COLO668 (cell line): ENCODE measurements around the gene BCAS1.

Experiments used
- DNase-seq: peaks from one replicate; lab custom pipeline; 2025; ENCODE audit not compliant: unreplicated experiment; lab: John Stamatoyannopoulos, UW

BCAS1 gene

DNA sequence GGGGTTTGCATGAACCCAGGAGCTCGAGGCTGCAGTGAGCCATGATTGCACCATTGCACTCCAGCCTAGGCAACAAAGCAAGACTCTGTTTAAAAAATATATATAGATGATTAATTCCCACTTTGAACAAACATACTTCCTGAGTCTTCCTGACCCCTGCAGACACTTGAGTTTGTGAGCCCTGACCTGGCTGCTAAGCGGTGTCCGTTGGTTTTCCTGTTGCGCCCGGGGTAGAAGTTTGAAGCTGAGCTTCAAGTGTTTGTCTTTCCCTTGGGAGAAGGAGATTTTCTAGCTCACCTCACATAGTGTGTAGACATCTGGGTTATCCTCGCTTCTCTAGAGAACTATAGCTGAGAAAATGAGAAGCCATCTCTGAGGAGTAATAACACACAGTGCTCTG lies 11.7 kb upstream of the BCAS1 start:
- DNase-seq = no peak

DNA sequence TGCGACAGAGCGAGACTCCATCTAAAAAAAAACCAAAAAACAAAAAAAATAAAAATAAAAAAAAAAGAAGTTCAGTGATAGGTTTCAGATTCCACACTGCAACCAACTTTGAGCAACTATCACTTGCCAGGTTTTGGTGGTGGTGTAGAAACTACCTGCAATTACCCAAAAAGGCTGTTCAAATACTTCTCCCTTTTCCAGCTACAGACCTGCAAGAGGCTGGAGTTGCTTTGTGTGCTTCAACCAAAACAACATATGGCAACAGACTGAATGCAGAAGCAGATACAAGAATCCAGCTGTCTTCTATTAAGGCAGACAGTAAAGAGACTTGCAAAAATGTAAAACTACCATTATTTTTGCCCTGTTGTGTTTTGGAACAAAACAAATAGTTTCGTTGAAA lies 9.3 kb upstream of the BCAS1 start:
- DNase-seq = no peak

DNA sequence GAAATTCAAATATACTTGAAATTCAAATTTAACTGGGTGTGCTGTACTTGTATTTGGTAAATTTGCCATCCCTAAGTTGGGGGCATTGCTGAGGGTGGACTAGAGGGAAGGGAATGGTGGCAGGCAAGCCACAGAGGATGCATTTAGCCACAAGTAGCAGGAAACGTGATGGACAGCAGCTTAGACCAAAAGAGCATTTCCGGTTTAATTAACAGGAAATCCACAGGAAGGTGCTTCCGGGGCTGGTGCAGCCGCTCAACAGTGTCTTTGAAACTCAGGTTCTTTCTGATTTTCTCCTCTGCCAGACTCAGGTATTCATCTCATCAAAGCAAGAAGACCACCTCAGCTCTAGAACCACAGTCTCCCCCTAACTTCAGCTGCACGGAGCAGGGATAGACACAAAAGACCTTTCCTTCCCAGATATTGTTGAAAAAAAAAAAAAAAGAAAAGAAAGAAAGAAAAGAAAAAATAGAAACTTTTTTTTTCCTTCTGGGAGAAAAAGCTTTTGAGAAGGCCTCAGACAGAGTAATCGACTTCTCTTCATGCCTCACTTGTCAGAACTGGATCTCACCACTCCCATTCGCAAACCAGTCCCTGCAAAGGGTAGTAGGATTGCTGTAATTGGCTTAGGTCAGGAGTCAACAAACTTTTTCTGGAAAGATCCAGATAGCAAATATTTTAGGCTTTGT lies 8.0 kb upstream of the BCAS1 start:
- no peak for DNase-seq

DNA sequence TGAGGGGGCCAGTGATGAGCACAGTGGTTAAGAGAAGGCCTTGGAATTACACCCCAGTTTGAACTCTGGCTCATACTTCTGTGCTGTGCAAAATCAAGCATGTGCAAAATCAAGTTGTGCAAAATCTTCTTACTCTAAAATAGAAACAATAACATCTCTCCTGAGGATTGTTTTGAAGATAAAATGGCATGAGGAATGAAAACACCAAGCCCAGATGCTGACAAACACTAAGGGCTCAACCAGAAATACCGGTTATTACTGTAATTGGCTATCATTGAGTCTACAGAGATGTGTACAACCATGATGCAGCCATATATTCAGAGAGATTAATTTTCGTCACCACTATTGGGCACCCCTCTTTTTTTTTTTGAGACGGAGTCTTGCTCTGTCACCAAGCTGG lies 5.9 kb upstream of the BCAS1 start:
- DNase-seq = no peak

DNA sequence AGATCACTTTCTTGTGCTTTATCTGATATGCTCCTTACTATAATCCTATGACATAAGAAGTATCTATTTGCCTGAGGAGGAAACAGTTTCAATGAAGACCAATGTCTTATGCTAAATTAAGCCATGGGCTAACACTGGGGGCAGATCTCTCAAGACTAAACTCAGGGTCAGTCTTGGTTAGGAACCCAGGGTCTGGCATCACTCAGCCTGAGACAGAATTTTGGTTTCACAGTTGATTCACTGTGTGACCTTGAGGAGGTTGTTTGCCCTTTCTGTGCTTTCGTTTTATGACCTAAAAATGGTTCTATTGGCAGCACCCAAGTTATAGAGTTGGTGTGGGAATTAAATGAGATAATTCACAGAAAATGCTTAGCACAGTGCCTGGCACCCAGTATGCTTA lies 4.9 kb upstream of the BCAS1 start:
- DNase-seq = no peak

DNA sequence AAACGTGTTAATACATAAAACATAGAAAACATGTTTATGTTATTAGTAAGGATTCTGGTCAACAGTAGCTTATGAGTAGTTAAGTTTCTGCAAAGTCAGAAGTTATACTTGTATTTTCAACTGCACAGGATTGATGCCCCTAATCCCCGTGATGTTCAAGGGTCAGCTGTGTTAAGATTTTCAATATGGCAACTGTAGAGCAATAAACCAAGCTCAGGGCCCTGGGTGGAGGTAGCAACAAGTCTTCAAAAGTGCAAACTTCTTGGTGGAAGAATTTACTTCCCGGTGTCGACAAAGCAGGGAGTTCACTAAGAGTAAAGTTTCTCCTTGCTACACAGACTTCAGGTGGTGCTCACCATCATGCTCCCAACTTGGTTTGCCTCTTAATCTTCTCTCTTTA lies 4.1 kb upstream of the BCAS1 start:
- no peak for DNase-seq

DNA sequence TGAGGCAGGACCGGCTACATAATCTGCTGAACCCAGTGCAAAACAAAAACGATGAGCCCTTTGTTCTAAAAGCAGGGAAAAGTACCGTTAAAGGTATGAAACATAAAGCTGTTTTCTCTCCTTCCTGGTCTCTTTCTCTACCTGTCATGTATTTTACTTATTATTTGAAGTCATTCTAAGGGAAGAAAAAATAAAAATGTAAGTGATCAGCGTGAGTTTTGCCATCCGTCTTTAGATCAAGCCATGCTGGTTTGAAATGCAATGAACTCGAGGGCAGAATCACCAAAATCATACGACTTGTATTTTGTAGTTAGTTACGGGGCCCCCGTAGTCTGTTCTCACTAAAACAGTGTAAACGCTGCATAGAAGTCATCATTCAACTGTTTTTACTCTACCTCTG lies 2.9 kb upstream of the BCAS1 start:
- DNase-seq = no peak

DNA sequence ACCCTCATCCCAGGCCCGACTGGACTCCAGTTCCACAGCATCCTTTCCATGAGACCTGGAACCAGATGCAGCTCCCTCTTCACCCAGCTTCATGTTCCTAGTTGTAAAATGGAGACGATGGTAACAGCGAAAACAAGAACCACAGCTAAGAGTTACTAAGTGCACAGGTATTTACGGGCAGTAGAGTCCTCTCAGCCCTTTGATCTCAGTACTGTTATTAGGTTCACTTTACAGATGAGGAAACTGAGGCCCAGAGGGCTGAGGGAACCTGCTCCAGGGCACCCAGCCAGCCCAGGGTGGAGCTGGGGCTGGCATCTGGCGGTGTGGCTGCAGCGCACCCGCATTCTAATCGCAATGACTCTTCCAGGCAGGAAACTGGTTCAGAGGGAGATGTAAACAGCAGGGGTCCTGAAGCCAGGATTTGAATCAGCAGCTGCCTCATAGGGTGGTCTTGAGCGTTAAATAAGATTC lies 858 bp downstream of the BCAS1 start:
- no peak for DNase-seq

DNA sequence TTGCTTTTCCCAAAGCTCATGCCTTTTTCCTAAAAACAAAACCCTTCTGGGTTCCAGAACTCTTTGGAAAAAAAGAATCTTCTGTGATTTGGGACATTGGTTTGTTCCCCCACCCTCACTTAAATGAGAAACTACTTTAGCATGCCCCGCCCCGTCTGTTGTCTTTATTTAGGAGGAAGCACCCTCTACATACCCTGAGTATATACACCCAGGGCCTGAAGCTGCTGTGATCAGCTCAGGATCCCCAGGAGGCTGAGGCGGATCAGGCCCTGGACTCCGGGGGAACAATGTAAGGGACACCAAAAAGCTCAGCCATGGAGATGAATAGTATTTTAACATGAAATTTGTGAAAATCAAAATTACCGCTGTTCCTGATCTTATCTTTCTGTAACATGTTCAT lies 1.4 kb downstream of the BCAS1 start:
- no peak for DNase-seq

DNA sequence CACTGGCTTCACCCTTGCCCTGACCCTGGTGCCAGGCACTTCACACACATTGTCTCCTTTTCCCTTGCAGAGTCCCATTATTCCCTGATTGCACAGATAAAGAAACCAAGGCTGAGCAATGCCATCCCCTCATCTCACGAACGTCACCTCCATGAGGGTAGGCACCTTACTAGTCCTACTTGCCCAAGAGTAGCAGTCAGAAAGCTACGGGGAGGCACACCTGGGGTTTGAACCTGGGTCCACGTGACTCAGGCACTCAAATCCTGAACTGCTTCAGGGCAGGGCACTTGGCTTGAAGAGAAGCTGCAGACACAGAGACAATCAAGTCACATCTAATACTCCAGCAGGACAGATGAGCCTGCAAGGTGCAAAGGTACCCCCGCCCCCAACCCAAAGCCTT lies 1.9 kb downstream of the BCAS1 start:
- no peak for DNase-seq

DNA sequence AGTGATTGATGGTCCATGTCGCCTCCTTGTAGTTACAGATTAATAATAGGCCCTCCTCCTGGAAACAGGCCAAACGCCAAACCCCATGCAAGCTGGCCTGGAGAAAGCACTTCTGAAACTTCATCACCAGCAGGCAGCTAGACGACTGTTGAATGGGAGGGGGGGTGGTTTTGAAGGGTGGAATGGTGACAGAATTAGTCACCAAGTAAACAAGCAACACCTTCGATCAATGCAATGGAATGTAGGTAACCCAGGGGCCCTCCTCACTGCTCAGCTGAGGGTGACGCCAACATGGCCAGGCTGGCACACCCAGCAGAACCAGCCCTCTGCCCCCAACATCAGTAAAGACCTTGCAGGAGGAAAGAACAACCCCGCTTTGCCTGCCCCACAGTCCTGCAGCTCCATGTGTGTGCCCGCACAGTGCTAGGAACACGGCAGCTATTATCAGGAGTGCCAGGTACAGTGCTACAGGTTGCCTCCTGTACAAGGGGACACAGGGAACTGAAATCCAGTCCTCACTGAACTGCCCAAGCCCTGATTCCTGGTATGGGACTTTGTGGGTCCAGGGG lies 2.7 kb downstream of the BCAS1 start:
- DNase-seq = peak; percentile 55

DNA sequence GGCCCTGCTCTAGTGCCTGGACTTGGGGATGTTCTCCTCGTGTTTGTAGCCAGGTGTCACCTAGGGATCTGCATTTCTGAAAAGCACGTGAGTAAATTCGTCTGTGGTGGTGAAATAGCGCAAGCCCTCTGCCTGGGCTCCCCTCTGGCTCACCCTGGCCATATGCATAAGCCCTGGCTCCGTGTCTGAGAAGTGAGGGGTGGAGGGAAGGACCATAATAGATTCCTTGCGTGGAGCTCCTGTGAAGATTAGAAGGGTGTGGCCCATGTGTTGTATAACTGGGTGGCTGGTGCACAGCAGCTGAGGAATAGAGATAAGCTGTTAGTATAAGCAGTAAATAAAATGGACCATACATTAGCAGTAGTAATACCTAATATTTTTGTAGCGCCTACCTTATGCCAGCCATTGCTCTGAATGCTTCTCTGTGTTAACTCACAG lies 4.8 kb downstream of the BCAS1 start:
- no peak for DNase-seq

DNA sequence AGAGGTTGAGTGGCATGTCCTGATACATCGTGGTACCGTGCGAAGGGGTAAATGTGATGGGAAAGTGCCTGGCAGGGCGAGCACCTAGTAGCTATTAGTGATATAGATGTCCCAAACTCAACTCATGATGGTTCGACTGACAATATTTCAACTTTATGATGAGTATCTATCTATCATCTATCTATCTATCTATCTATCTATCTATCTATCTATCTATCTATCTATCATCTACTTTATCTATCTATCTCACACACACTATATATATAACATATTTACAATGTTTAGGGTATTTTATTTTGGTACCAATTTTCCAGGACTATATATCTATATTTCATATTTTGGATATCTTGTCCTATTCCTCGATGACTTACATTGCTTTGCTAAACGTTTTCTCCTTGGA lies 5.5 kb downstream of the BCAS1 start:
- DNase-seq = no peak

DNA sequence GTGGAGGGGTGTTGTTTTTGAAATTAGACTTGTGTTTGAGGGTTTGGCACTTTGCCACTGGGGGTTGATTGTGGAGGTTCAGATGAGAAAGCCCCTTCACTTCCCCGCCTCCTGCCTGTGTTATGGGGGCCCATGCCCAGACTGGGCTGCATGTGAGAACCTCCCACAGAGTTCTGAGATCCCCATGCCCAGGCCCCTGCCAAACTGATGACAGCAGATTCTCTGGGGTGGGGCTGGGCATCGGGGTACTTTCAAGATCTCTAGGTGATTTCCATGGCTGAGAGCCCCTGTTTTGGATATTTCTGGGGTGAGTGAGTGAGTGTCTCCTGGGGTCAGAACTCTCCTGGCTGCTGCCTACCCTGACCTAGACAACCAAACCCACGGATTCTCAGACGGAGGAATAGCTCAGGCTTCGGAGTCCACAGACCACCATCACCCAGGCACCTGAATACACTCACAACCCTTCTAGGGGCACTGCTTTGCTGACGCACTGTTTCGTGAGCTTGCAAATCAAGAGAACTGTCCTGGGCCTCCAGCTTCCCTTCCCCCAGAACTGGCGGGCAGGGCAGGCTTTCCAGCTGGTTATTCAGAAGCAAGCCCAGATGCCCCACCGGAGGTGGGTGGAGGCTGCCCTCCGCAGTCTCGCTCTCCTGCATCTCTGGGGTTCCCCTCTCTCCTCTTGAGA lies 6.3 kb downstream of the BCAS1 start:
- DNase-seq = no peak

DNA sequence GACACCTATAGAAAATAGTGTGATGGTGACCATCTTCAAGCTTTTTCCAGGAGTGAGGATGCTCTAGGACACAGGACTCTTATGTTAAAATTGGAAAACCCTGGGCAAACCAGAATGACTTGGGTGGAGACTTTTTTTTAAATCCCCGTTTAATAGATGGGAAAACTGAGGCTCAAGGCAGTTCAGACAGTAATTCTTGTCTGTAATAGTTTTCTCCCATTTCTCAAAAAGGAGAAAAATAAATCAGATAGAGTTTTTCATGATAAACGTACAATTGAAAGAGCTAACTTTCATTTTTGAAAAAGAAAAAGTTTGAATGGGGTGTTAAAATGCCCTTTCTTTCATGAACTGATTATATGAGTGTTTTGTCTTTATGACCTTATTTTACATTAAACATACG lies 6.8 kb downstream of the BCAS1 start:
- DNase-seq = no peak

DNA sequence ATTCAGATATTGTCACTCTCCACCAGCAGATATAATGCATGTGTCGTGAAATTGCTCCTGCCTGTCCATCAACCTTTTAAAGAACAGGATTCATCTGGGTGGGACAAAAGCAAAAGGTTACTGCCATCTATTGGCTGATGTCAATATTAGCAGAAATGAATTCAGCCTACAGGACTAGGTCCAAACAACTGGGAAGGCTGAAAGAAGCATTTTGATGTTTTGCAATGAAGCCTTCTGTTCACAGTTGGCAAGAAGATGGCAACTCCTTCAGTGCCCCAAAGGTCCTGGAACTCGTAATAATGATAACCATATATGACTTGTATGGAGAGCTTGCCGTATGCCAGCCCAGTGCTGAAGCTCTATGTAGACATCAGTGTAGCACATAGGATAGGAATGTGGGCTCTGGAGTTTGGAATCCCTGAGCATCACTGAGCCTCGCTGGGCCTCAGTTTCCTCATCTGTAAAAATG lies 7.5 kb downstream of the BCAS1 start:
- no peak for DNase-seq

DNA sequence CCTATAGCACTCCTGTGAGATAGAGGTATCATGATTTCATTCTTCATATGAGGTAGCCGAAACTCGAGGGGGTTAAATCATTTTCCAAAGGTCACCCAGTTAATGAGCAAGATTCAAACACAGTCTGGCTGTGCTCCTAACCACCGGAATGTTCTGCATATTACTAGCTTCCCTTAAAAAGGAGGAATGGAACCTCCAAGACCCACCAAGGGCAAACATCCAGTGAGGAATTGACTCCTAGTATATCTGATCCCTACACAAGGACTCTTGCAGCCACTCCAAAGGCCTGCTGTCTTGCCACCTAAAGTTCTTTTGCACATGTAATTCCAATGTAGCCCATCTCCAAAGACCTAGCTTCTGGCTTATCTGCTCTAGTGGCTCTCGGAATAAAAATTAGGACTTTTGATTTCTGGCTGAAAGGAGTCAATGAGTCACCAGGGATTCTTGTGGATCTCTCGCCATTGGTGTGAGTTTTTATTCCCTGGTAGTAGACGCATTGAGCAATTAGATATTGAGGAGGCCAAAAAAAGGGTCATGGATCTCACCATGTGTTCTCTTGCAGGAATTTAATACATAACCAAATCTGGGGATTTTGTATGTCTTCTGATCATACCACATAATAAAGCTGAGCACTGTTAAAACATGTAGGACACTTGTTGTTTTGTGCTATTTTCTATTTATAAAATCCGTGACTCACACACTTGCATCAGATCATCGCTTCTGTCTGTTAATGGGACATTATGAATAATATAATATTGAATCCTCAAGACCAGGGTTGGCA lies 9.1 kb downstream of the BCAS1 start:
- no peak for DNase-seq

DNA sequence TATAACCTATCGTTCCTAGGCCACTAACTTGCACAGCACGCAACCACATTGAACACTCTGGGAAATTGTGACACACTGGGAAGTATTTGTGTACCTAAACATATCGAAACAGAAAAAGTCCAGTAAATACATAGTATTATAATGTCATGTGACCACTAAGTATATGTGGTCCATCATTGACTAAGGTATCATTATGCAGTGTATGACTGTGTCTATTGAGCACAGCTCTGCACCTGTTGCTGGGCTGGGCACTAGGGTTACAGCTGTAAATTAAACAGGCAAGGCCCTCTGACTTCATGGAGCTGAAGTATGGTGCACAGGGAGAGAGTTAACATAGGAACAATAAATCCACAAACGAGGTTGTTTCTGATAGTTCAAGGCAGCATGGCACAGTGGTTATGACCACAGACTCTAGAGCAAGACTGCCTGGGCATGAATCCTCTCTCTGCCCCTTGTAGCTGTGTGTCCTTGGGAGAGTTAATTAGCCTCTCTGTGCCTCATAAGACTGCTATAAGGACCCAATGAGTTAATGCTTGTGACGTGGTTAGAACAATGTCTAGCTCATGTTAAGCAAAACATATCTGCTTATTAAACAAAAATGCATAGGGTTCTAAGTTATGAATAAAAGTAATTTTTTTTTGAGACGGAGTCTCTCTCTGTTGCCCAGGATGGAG lies 10.6 kb downstream of the BCAS1 start:
- no peak for DNase-seq

DNA sequence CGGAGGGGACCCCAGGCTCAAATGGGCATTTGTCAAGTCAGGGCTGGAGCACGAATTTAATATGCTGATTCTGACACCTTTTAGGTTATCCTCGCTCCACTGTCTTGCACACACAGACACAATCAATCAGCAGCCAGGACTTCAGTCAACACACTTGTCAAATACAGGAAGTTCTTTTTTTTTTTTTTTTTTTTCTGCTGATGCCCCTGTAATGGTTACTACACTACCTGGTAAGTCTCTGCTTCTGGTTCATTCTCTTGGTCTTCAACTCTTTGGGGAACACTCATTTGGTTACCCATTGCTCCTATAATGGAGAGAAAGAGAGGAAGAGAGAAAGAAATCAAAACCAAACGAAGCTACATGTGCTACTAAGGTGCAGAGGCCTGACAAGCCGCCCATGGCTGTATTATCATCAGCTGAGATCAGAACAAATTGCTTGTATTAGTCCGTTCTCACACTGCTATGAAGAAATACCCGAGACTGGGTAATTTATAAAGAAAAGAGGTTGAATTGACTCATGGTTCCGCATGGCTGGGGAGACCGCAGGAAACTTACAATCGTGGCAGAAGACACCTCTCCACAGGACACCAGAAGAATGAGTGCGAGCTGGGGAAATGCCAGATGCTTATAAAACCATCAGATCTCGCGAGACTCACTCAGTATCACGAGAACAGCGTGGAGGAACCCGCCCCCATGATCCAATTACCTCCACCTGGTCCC lies 11.8 kb downstream of the BCAS1 start:
- DNase-seq = no peak
